Kasumi-1 (cell line): Measurements from ENCODE around the gene SSR1.
"Not testable (repeated sequence)": the region's sequence is repeated elsewhere in the genome, so short reads cannot be mapped to it uniquely, and the experiment has no call there.

Experiments
- DNase-seq, 2 experiments: peaks; one replicate each; lab custom pipeline; 2025; lab: John Stamatoyannopoulos, UW

Gene SSR1

DNA sequence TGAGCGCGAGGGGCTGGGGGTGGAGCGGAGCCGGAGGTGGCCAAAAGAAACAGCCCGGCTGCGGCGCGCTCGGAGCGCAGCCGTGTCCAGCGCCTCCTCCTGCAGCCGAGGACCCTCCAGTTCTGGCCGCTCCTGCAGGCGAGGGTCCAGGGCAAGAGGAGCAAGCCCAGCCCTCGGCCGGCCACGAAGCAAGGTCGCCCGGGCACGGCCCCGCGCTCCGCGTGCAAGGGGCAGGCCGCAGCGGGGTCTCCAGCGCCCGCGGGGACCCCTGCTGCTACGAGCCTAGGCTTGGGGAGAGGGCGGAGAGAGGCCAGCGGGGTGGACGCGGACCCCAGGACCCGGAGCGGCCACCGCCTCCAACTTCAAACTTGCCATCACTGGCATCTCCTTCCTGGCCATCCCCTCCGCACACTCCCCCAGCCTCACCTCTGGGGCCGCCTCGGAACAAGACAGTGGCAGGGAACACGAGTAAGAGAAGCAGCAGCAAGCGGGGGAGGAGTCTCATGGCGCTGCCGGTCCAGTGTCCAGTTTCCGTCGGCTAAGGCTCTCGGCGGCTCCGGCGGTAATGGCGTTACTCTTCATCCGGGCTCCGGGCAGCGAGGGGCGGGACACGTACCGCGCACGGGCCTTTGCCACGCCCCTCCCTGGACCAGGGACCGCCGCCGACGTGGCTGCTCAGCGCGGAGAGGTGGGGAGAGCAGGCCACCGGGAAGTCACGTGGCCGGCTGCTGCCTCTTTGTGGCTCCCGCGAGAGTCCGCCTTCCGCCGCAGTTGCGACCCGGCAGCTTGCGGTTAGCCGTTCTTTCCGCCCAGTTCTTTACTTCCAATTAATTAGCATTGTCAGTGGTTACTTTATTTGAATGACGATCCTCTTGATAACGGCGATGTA lies at the start of gene SSR1:
Gene SSR1 (minus strand): TSS at position 584 of the 889 bp plus-strand sequence. CDS start 79 bp downstream, at position 505.
- DNase-seq, result peak; percentile 96 to 98

DNA sequence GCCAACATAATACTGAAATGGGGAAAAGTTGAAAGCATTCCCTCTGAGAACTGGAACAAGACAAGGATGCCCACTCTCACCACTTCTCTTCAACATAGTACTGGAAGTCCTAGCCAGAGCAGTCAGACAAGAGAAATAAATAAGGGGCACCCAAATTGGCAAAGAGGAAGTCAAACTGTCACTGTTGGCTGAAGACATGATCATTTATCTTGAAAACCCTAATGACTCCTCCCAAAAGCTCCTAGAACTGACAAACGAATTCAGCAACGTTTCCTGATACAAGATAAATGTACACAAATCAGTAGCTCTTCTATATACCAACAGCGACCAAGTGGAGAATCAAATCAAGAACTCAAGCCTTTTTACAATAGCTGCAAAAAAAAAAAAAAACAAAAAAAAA lies 38.9 kb upstream of the SSR1 start:
- not testable (repeated sequence) for DNase-seq

DNA sequence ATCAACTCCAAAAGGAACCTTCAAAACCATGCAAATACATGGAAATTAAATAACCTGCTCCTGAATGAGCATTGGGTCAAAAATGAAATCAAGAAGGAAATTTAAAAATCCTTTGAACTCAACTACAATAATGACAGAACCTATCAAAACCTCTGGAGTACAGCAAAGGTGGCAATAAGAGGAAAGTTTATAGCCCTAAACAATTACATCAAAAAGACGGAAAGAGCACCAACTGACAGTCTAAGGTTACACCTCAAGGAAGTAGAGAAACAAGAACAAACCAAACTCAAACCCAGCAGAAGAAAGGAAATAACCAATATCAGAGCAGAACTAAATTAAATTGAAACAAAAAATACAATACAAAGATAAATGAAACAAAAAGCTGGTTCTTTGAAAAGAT lies 37.6 kb upstream of the SSR1 start:
- not testable (repeated sequence) for DNase-seq

GRCh38 chr6:7347551-7347997 lies 34.6 kb upstream of the SSR1 start:
- not testable (repeated sequence) for DNase-seq

GRCh38 chr6:7344773-7345450 lies 31.9 kb upstream of the SSR1 start:
- DNase-seq, result not testable (repeated sequence)

DNA sequence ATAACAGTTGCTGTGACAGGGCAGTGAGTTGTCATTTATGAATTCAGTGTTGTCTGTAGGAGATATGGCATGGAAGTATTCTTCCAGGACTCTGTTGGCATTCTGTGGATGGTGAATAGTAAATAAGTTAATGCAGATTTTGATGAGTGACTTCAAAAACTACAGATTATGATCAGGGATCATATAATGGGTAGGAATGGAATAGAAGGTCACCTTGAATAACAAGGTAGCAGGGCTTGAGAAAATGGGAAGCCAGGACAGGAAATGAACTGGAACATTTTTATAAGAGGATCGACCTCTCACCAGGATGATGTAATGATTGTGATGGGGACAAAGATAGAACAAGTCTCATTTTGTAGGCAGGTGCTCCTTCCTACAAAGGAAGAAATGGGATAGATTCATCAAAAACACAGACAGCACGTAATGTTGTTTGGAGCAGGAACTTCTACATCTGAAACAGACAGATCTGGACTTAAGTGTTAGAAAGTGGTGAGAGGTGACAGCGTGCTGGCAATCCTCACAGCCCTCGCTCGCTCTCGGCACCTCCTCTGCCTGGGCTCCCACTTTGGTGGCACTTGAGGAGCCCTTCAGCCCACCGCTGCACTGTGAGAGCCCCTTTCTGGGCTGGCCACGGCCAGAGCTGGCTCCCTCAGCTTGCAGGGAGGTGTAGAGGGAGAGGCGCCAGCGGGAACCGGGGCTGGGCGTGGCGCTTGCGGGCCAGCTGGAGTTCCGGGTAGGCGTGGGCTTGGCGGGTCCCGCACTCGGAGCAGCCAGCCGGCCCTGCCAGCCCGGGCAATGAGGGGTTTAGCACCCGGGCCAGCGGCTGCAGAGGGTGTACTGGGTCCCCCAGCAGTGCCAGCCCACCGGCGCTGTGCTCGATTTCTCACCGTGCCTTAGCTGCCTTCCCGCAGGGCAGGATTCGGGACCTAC lies 30.8 kb upstream of the SSR1 start:
- no peak for DNase-seq

DNA sequence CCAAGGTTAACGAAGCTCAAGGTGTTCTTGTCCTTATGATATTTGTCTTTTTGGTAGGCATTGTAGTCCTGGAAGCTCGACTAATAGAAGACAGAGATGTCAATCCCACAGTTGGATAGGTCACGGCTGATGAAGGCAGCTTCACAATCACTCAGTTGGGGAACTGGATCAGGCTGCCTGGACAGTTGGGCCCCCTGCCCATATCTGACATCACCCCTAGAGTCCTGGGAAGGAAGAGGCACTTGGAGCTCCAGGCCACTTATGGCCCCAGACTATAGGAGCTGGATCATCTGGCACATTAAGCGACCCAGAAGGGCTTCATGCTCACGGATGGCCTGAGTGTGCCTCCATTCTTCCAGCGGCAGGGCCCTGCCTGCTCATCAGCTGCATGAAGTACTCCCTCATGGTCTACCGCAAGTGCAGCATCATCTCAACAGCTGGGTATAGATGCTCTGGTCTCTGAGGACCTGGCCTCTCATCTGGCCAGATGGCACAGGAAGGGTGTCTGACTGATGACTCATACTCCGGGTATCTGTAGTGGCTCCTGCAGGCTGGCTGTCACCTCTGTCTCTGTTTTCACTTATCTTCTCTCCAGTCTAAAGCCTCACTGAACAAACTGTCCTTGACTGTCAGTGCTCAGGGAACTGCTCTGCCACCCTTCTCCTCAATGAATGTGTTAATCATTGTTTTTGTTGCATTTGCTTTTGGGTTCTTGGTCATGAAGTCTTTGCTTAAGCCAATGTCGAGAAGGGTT lies 29.2 kb upstream of the SSR1 start:
- DNase-seq, result peak in 1 of 2 experiments; percentile 11

GRCh38 chr6:7341271-7341670 lies 28.3 kb upstream of the SSR1 start:
- no peak for DNase-seq

DNA sequence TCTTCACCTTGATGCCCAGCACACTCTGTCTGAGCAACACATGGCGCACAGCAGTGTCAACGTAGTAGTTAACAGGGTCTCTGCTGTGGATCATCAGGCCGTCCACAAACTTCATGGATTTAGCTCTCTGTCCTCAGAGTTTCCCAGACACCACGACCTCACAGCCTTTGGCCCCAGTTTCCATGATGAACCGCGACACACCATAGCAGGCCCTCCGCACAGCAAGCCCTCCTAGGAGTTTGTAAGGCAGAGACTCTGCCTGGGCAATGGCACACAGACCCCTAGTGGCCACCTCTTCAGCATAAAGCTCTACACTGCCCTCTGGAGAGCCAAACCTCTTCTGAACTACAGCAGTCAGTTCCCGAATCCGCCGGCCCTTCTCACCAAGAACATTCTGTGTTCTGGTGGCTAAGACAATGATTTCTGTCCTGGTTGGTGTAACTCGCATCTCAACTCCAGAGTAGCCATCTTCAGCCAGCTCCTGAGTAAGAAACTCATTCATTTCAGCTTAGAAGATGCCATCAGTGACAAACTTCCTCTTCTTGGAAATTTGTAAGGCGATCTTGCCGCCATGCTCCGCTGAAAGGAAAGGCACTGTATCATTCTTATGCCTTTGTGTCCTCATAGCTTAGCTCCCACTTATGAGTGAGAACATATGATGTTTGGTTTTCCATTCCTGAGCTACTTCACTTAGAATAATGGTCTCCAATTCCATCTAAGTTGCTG lies 26.2 kb upstream of the SSR1 start:
- peak; percentile 48 to 63 for DNase-seq

DNA sequence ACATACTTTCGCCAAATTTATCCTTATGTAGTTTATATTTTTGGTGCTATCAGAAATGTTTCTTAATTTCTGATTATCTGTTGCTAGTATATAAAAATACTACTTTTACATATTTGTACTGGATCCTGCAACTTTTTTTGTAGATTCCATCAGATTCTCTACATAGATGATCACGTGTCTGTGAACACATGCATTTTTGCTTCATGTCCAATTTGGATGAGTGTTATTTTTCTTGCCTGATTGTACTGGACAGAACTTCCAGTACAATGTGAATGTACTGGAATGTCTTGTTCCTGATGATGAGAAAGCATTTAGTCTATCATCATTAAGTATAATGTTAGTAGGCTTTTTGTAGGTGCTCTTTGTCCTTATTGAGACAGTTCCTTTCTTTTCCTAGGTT lies 25.0 kb upstream of the SSR1 start:
- no peak for DNase-seq

GRCh38 chr6:7335519-7335918 lies 22.5 kb upstream of the SSR1 start:
- DNase-seq, result no peak

- DNase-seq, result no peak
These were observed 21.7 kb upstream of the SSR1 start for GRCh38 chr6:7334685-7335084.

GRCh38 chr6:7332090-7332745 lies 19.2 kb upstream of the SSR1 start:
- no peak for DNase-seq

- DNase-seq, result no peak
These were observed 18.5 kb upstream of the SSR1 start for GRCh38 chr6:7331452-7331851.

DNA sequence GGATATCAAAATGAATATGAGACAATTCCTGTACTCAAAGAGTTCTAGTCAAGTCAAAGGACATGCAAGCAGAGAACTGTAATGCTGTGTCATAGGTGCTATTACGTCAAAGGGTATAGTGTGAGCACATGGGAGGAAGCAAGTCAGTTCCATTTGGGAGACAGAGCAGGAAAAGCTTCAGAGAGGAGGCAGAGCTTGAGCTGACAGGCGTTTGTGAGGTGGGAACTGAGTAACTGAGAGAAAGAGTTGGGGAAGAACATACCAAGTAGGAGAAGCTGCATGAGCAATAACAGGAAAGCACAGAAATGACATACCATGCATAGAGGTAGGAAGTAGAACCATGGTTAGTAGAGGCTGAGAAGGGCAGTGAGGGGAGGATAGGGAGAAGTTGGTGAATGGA lies 15.2 kb upstream of the SSR1 start:
- no peak for DNase-seq

- no peak for DNase-seq
These were observed 12.8 kb upstream of the SSR1 start for GRCh38 chr6:7325750-7326149.

DNA sequence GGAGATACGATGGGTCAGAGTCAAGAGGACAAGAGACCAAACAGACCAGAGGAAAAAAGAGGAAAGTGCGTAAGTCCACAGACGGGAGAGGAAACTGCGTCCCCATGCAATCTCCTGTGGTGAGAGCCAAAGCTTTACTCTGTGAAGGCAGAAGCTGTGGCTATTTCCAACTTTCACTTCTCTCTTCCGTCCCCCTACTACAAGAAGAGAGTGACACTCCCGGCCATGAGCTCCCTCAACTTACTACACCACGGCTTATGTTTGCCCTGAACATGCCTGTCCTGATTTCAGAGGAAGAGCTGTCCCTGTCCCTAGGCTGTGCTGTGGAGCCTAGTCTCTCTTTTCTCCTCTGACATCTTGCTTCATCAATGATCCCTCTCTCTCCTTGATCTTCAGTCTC lies 11.5 kb upstream of the SSR1 start:
- DNase-seq, result peak; percentile 53 to 57

GRCh38 chr6:7323074-7323473 lies 10.1 kb upstream of the SSR1 start:
- DNase-seq, result no peak

- DNase-seq, result not testable (repeated sequence)
These were observed 8.9 kb upstream of the SSR1 start for GRCh38 chr6:7321866-7322265.

- DNase-seq, result not testable (repeated sequence)
These were observed 6.4 kb upstream of the SSR1 start for GRCh38 chr6:7319406-7319805.
